GM23248 (cell line): ENCODE data around the gene ECT2. TPM values are rescaled to one million over a fixed set of nuclear protein-coding genes. Genes with fewer than 3 reads are reported as not detected.

Source experiments
- DNase-seq: peaks from one replicate; pipeline ENCODE4 v3.0.0-alpha.2; 2015
- H2AFZ ChIP-seq: fragments of 200-600 bp; sonication (generic); 2 replicates; pipeline ENCODE4 v1.6.1; 2016; ENCODE audit warnings: antibody characterized with exemption
- H3F3A ChIP-seq: fragments of 200-600 bp; sonication (generic); 2 replicates; pipeline ENCODE4 v1.6.1; 2016; ENCODE audit warnings: mild to moderate bottlenecking, antibody characterized with exemption, mixed run types; ENCODE audit not compliant: insufficient read depth
- H3K27ac ChIP-seq: fragments of 200-600 bp; sonication (generic); 2 replicates; pipeline ENCODE4 v1.5.1; 2016; ENCODE audit warnings: mild to moderate bottlenecking
- H3K27me3 ChIP-seq: fragments of 200-600 bp; sonication (generic); replicated peaks from 2 replicates; pipeline ENCODE4 v1.6.1; 2016; ENCODE audit warnings: mild to moderate bottlenecking; ENCODE audit not compliant: insufficient read depth
- H3K36me3 ChIP-seq: fragments of 200-600 bp; sonication (generic); 2 replicates; pipeline ENCODE4 v1.6.1; 2016; ENCODE audit warnings: low read depth, mild to moderate bottlenecking
- H3K4me1 ChIP-seq: fragments of 200-600 bp; sonication (generic); 2 replicates; pipeline ENCODE4 v1.6.1; 2016; ENCODE audit warnings: mild to moderate bottlenecking; ENCODE audit not compliant: insufficient read depth
- H3K4me2 ChIP-seq: fragments of 200-600 bp; sonication (generic); one replicate; pipeline ENCODE4 v1.6.1; 2016; ENCODE audit warnings: mild to moderate bottlenecking; ENCODE audit not compliant: unreplicated experiment
- H3K4me3 ChIP-seq: fragments of 200-600 bp; sonication (generic); 2 replicates; pipeline ENCODE4 v1.5.1; 2016; ENCODE audit warnings: mild to moderate bottlenecking
- H3K79me2 ChIP-seq: fragments of 200-600 bp; sonication (generic); 2 replicates; pipeline ENCODE4 v1.6.1; 2016; ENCODE audit warnings: mild to moderate bottlenecking; ENCODE audit not compliant: insufficient read depth
- H3K9ac ChIP-seq: fragments of 200-600 bp; sonication (generic); 2 replicates; pipeline ENCODE4 v1.6.1; 2016; ENCODE audit warnings: mild to moderate bottlenecking
- H3K9me2 ChIP-seq: fragments of 200-600 bp; sonication (generic); 2 replicates; pipeline ENCODE4 v1.6.1; 2016; ENCODE audit warnings: mixed run types, mild to moderate bottlenecking, moderate library complexity; ENCODE audit not compliant: insufficient read depth
- H3K9me3 ChIP-seq: fragments of 200-600 bp; sonication (generic); one replicate; pipeline ENCODE4 v1.6.1; 2017; ENCODE audit warnings: low read depth
- H4K20me1 ChIP-seq: fragments of 200-600 bp; sonication (generic); 2 replicates; pipeline ENCODE4 v1.6.0; 2016; ENCODE audit not compliant: insufficient read depth
- EZH2 ChIP-seq: fragments of 200-600 bp; sonication (generic); IDR thresholded peaks from 2 replicates; pipeline ENCODE4 v1.6.1; 2018; ENCODE audit warnings: antibody characterized with exemption, mild to moderate bottlenecking; ENCODE audit not compliant: insufficient read depth, poor library complexity, severe bottlenecking
- EZH2phosphoT487 ChIP-seq: fragments of 200-600 bp; sonication (generic); IDR thresholded peaks from 2 replicates; pipeline ENCODE4 v1.6.1; 2018; ENCODE audit warnings: antibody characterized with exemption, moderate library complexity, mild to moderate bottlenecking, low read depth; ENCODE audit not compliant: insufficient read depth
- WGBS, 2 experiments: methylation state at CpG; one replicate each; pipeline ENCODE4 v1.1.6; 2015 to 2017; ENCODE audit warnings: low lambda C conversion rate in 2 of 2, low coverage in 1 of 2; ENCODE audit errors: missing lambda C conversion rate in 2 of 2; 5-methylcytosine and 5-hydroxymethylcytosine counted together
- in situ Hi-C: fragments of 300-500 bp; cut with MboI; formaldehyde crosslinking; loops from 2 replicates; pipeline ENCODE4 v1.15.0; 2020
- polyA plus RNA-seq: library from polyadenylated mRNA; unstranded; fragments of >200 nt; fragmentation: Nextera tagmentation; extraction: Ambion mirVana; gene quantifications from 2 replicates; pipeline ENCODE4 v1.2.1, GENCODE V29; 2016
- total RNA-seq: library from RNA; depleted of rRNA; stranded (reverse); fragments of >200 nt; shearing (Covaris generic); gene quantifications from 2 replicates; pipeline ENCODE4 v1.2.3, GENCODE V29; 2014

The ECT2 gene
- total and polyA plus RNA-seq, 2 experiments from 2014 or later, result 22.7 to 28.3 TPM

GRCh38 chr3:172710664-172711453 is 39.7 kb upstream of the ECT2 start, which contains the start of gene NCEH1:
Gene NCEH1, minus strand, starts transcription at chr3:172711067. Its CDS starts 83 bp downstream, at chr3:172710984.
- Histone ChIP-seq H3K27ac (peak within 1 kb of the TSS; percentile 93), H3K9me3 (no peaks in the 10 kb centered on the region), H3K4me1 (peaks cover 30% of the 10 kb centered on the region), H3K9ac (peak within 1 kb of the TSS; percentile 90), H3K36me3 (no peaks in the 10 kb centered on the region), H3K9me2 (no peaks in the 10 kb centered on the region), H4K20me1 (no peaks in the 10 kb centered on the region), H3K4me3 (peak within 1 kb of the TSS; percentile 89), H3F3A (peaks cover 26% of the 10 kb centered on the region), H2AFZ (peak within 1 kb of the TSS; percentile 80), H3K79me2 (peaks cover 41% of the 10 kb centered on the region), H3K27me3 (no peaks in the 10 kb centered on the region), H3K4me2 (peak within 1 kb of the TSS; percentile 86)
- DNase-seq, result peak; percentile 99
- TF ChIP-seq EZH2phosphoT487 (peak; percentile 61; the same call in 1 of the 2 replicates), EZH2 (no peak)
- in situ Hi-C loops, result no loop called here
- WGBS, 2 experiments, result 1% methylated on average over 38 to 40 of the region's 41 CpGs

- 0 to 6% methylated on average over 2 of the region's 2 CpGs for WGBS, 2 experiments
- H3K9me3 ChIP-seq, result no peaks in the 10 kb centered on the region
- in situ Hi-C loops, result no loop called here
- H3K27me3 ChIP-seq, result no peaks in the 10 kb centered on the region
- H3K36me3 ChIP-seq, result no peaks in the 10 kb centered on the region
- TF ChIP-seq EZH2phosphoT487 (no peak), EZH2 (no peak)
- H3K27ac ChIP-seq, result peak overlapping the region; percentile 93
- peak overlapping the region; percentile 86 for H3K4me2 ChIP-seq
- peaks cover 30% of the 10 kb centered on the region for H3K4me1 ChIP-seq
- H3K79me2 ChIP-seq, result peaks cover 35% of the 10 kb centered on the region
- no peak for DNase-seq
- H3F3A ChIP-seq, result peaks cover 26% of the 10 kb centered on the region
- peak overlapping the region; percentile 90 for H3K9ac ChIP-seq
- H3K9me2 ChIP-seq, result no peaks in the 10 kb centered on the region
- H2AFZ ChIP-seq, result peak overlapping the region; percentile 80
- peak overlapping the region; percentile 89 for H3K4me3 ChIP-seq
- H4K20me1 ChIP-seq, result no peaks in the 10 kb centered on the region
Measured at GRCh38 chr3:172711454-172711795, 39.1 kb upstream of the ECT2 start.

GRCh38 chr3:172713316-172713715 is 37.2 kb upstream of the ECT2 start:
- 32 to 34% methylated on average over 3 of the region's 3 CpGs for WGBS, 2 experiments
- TF ChIP-seq EZH2phosphoT487, result no peak
- TF ChIP-seq EZH2, result no peak
- in situ Hi-C loops, result no loop called here
- Histone ChIP-seq H3K36me3 (no peaks in the 10 kb centered on the region), H3K9me2 (no peaks in the 10 kb centered on the region), H4K20me1 (no peaks in the 10 kb centered on the region), H3F3A (peaks cover 26% of the 10 kb centered on the region), H3K9me3 (no peaks in the 10 kb centered on the region), H3K4me2 (no peak overlapping the region), H3K4me3 (no peak overlapping the region), H3K27me3 (no peaks in the 10 kb centered on the region), H3K79me2 (peaks cover 16% of the 10 kb centered on the region), H3K9ac (no peak overlapping the region), H2AFZ (no peak overlapping the region), H3K4me1 (peaks cover 24% of the 10 kb centered on the region), H3K27ac (no peak overlapping the region)
- peak; percentile 49 for DNase-seq

- no peaks in the 10 kb centered on the region for H3K79me2 ChIP-seq
- H3F3A ChIP-seq, result peaks cover 9% of the 10 kb centered on the region; the same call in 1 of the 2 replicates
- no peak for TF ChIP-seq EZH2
- no peak for TF ChIP-seq EZH2phosphoT487
- no peaks in the 10 kb centered on the region for H3K9me2 ChIP-seq
- no peaks in the 10 kb centered on the region for H3K9me3 ChIP-seq
- no peaks in the 10 kb centered on the region for H3K36me3 ChIP-seq
- no peak overlapping the region for H3K4me2 ChIP-seq
- H3K4me3 ChIP-seq, result no peak overlapping the region
- H2AFZ ChIP-seq, result no peak overlapping the region
- H3K27ac ChIP-seq, result no peak overlapping the region
- WGBS, 2 experiments, result 60 to 64% methylated on average over 4 to 5 of the region's 5 CpGs
- H3K27me3 ChIP-seq, result no peaks in the 10 kb centered on the region
- no peaks in the 10 kb centered on the region for H4K20me1 ChIP-seq
- DNase-seq, result no peak
- peaks cover 8% of the 10 kb centered on the region for H3K4me1 ChIP-seq
- H3K9ac ChIP-seq, result no peak overlapping the region
- in situ Hi-C loops, result no loop called here
Measured at GRCh38 chr3:172716476-172716875, 34.0 kb upstream of the ECT2 start.
